Loucy (cell line): Measurements from ENCODE around the gene ZNRF2.
"Not testable (repeated sequence)": the region's sequence is repeated elsewhere in the genome, so short reads cannot be mapped to it uniquely, and the experiment has no call there.

ENCODE experiments used
- CTCF ChIP-seq: fragments of 200-600 bp; sonication (generic); conservative IDR thresholded peaks from 2 replicates; pipeline ENCODE4 v1.5.1; 2014; ENCODE audit warnings: mild to moderate bottlenecking, antibody characterized with exemption, low read length
- EZH2phosphoT487 ChIP-seq: fragments of 200-600 bp; IDR thresholded peaks from 2 replicates; pipeline ENCODE4 v1.6.1; 2018; ENCODE audit warnings: antibody characterized with exemption, mild to moderate bottlenecking, moderate library complexity, borderline replicate concordance

GRCh38 chr7:30265189-30265588, 19.2 kb upstream of the ZNRF2 start:
- not testable (repeated sequence) for TF ChIP-seq CTCF, EZH2phosphoT487
